ENCODE measurements around the gene METTL23.

DNA sequence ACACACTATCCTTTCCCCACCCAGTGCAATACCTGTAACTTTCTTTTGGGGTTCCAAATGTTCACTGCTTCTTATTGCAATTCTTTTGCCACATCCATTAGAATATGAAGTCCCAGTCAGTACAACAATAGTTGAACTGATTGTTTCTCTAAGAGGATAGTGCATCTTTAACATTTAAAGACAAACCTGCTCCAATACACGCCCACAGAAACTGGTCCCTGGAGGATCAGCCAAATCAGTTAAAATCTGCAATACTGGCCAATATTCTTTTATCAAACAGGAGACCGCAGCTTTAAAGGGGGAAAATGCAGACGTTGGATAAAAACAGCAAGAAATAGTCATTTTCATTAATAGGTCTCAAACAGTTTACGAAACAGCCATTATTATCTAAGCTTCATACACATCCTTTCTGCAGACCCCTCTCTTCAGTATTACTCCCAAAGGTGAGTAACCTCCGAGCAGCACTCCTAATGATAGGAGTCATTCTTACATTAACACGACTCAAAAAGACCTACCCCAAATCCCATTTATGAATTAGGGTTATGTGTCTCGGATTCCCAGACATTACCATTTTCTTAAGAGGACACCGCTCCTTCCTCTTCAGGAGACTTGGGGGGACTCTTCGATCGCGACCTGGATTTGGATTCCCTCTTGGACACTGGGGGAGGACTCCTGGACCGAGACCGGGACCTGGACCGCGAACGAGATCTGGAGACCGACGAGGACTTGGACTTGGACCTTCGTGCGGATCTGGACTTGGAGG is 9.1 kb downstream of the METTL23 start:
- no peak for TF ChIP-seq EZH2 (IDR thresholded peaks at IDR 0.05; ENCODE audit: low read depth, unreplicated experiment)
- peak; percentile 23; the same call in 1 of the 2 replicates for TF ChIP-seq POLR2AphosphoS5 (IDR thresholded peaks at IDR 0.05; ENCODE audit: low read depth)
- TF ChIP-seq CTCF (conservative IDR thresholded peaks at IDR 0.05; ENCODE audit: low read depth in 2 of 2): no peak
- TF ChIP-seq CREB1 (CRISPR knock-in tag; IDR thresholded peaks at IDR 0.05; ENCODE audit: low read depth): no peak
- TF ChIP-seq REST (IDR thresholded peaks at IDR 0.05; ENCODE audit: unreplicated experiment): no peak
- TF ChIP-seq ZNF331 (CRISPR knock-in tag; IDR thresholded peaks at IDR 0.05; ENCODE audit: low read depth): no peak
- TF ChIP-seq EZH2phosphoT487 (IDR thresholded peaks at IDR 0.05; ENCODE audit: unreplicated experiment): no peak
- no peak for TF ChIP-seq JUNB (IDR thresholded peaks at IDR 0.05; ENCODE audit: unreplicated experiment)
- no peak for TF ChIP-seq ZNF114 (CRISPR knock-in tag; IDR thresholded peaks at IDR 0.05)

All from GM23338 (cell line).